NCI-H2107 treated with DMSO at 0.1 percent for 48 hours (cell line): ENCODE measurements around the gene PRR5.
A peak's percentile ranks its signal among the peaks of the same experiment; 100 is the strongest.

Experiments used
- DNase-seq: peaks from one replicate; lab custom pipeline; 2025; ENCODE audit not compliant: unreplicated experiment; lab: John Stamatoyannopoulos, UW

Gene PRR5

DNA sequence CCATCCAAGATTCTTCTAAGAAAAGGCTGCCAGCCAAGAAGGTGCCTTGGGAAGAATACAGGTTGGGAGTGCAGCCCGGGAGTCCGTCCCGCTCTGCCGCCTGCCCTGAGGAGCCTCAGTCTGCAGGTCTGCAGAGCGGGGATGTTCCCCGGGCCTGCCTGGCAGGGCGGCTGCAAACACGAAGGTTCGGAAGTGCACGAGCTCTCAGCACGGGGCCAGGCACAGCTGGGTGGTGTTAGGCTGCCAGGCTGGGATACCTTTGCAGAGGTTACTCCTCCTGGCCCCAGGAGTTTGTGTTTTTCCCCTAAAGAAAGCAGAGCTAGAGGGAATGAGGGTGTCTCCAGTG, 9.4 kb upstream of the PRR5 start:
- DNase-seq = no peak

DNA sequence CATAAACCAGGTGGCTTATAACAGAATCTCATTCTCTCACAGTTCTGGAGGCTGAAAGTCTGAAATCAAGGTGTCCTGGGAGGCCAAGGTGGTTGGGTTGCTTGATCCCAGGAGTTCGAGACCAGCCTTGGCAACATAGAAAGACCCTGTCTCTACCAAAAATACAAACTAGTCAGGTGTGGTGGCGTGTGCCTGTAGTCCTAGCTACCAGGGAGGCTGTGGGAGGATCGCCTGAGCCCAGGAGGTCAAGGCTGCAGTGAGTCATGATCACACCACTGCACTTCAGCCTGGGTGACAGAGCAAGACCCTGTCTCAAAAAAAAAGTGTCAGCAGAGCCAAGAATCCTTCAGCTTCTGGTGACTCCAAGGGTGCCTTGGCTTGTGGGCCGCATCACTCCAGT, 8.9 kb upstream of the PRR5 start:
- no peak for DNase-seq

DNA sequence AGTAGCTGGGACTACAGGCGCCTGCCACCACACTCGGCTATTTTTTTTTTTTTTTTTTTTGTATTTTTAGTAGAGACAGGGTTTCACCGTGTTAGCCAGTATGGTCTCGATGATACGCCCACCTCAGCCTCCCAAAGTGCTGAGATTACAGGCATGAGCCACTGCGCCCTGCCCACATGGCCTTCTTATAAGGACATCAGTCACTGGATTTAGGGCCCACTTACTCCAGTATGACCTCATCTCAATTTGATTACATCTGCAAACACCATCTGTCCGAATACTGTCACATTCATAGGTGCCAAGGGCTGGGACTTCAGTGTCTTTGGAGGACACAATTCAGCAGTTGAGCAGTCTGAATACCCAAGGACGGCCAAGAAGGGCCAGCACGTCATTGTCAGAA, 8.2 kb upstream of the PRR5 start:
- no peak for DNase-seq

DNA sequence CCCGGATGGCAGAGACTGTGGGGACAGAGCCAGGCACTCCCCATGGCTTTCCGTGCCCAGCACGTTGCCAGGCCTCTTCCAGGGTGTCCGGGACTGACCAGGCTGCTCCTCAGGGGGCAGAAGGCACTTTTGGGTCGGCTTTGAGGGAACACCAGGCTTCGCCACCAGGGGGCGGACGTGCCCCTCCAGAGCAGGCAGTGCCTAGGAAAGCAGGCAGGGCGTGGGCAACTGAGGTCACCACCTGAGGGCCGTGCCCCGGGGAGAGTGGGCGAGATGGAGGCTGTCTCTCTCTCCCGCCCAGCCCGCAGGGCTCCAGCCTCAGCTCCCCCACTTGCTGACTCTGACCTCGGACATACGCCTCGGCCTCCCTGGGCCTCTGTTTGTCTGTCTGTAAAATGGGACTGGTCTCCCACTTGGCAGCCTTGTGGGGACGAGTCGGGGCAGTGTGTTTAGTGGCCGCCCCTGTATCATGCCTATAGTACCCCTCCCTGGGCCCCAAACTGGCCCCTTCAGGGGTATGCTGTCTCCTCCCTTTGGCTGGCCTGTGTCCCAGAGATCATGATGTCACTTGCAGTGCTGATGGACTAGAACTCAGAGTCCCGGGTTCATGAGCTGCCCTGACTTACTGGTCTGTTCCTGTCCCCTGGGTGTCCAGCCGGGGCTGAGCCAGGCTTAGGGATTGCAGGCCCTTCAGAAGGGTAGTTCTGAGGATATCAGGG, 4.4 kb upstream of the PRR5 start:
- no peak for DNase-seq

DNA sequence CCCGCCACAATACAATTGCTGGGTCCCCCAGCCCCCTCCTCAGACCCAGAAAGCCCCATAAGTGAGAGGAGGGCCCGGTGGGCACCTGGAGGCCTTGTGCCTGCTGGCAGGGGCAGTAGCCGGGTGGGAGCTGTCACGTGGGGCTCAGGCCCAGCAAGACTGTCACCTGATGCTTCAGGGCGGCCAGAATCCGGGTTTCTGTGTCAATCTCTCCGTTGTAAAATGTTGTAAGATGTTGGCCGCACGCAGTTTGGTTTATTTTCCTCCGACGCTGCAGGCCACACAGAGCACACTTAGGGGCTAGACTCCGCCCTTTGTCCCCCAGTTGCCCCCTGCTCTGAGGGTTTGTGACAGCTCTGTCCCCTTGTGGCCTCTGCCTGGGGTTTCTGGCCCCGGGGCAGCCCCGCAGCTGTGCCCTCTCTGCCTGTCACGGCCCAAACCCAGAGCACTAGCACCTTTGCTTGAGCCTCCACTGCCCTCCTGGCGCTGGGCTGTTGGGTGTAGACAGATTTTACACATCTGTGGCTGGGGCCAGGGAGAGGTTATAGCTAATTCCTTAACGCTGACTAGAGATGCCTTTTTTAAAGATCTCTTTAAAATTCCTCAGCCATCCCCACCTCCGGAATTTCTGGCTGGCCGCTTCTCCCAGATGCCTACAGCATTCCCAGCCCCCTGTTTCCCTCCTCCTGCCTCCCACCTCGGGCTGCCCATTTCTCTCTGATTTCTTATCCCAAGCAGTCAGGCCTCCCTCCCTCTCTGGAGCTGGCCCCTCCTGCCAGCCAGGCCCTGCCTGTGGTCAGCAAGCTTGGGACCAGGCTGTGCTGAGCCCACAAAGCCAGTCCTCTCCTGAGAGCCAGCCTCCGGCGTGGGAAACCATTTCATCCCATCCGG, 3.2 kb upstream of the PRR5 start:
- DNase-seq = no peak

DNA sequence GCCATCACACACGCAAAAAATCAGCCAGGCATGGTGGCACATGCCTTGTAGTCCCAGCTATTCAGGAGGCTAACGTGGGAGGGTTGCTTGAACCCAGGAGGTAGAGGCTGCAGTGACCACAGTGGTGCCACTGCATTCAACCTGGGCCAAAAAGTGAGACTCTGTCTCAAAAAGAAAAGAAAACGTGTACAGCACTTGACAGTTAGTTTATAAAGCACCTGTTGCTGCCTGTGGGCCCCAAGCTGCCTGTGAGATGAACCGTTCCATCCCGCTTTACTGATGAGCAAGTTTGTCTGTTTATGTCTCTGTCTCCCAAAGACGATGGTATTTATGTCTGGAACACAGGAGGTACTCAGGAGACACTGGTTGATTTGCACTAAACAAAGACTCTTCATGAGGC, 1.5 kb upstream of the PRR5 start:
- no peak for DNase-seq

DNA sequence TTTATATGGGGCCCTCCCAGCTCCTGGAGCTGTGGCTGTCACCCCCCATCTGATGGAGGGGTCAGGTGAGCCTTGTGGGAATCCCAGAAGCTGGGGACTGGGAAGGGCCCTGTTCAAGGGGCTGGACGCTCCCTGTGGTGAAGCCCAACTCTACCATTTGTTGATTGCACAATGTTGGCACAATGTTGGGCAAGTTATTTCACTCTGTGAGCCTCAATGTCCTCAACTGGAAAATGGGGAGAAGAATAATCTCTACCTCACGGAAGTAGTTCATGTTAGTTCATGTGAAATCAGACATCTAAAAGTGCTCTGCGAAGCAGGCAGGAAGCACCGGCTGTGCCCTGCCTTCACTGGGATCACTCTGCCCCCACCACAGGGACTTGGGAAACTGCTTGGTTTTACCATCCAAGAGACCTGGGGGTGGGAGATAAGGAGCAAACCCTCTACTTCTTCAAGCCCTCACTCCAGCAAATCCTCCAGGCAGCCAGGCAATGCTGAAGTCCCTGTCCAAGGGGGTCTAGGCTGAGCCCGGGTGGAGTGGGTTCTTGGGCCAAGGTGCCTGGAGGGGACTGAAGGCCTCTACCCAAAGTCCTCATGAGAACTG, 715 bp upstream of the PRR5 start:
- no peak for DNase-seq

DNA sequence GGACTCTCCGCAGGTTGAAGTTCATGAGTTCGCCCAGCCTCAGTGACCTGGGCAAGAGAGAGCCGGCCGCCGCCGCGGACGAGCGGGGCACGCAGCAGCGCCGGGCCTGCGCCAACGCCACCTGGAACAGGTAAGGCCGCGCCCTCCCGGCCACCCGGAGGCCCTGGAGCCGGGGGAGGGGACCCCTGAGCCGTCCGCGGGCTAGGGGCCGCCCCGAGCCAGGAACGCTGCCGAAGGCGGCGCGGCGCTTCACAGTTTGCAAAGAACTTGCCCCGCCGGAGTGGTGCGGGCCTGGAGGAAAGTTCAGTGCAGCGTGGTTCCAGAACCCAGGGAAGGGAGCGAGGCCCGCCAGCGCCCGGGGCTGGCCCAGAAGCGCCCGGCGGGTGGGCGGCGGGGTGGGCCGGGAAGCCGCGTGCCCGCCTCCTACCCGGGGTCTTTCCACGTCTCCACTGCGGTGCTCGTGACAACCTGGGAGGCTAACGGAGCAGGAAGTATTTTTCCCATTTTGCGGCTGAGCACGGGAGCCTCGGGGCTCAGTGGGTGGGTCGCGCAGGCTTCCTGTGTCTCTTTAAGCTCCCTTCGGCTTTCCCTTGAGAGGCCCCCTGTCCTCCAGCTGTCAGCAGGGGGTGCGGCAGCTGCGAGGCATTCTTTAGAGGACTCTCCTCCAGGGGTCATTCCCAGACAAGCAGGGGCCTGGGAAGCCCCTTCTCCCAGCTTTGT, 635 bp downstream of the PRR5 start:
- no peak for DNase-seq

DNA sequence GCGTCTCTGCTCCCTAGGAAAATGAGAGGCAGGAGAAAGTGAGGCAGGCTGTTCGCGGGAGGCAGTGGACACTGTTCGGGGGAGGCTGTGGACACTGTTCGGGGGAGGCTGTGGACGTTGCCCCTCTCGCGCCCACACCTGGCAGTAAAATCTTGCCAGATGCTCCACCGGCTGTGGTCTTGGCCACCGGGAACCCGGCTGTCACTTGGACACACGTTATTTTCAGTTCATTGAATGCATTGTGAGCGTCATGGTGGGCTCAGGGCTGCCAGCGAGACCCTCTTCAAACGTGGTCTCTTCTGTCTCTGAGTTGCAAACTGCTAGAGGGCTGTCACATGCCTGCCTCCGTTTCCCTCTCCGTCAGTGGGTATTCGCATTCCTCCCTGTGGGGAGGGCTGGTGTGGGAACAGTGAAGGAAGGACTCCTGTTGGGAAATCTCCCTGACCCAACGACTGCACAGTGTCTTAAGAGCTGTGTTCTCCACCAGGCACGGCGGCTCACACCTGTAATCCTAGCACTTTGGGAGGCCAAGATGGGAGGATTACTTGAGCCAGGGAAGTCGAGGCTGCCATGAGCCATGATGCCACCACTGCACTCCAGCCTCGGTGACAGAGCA, 1.4 kb downstream of the PRR5 start:
- DNase-seq = no peak

DNA sequence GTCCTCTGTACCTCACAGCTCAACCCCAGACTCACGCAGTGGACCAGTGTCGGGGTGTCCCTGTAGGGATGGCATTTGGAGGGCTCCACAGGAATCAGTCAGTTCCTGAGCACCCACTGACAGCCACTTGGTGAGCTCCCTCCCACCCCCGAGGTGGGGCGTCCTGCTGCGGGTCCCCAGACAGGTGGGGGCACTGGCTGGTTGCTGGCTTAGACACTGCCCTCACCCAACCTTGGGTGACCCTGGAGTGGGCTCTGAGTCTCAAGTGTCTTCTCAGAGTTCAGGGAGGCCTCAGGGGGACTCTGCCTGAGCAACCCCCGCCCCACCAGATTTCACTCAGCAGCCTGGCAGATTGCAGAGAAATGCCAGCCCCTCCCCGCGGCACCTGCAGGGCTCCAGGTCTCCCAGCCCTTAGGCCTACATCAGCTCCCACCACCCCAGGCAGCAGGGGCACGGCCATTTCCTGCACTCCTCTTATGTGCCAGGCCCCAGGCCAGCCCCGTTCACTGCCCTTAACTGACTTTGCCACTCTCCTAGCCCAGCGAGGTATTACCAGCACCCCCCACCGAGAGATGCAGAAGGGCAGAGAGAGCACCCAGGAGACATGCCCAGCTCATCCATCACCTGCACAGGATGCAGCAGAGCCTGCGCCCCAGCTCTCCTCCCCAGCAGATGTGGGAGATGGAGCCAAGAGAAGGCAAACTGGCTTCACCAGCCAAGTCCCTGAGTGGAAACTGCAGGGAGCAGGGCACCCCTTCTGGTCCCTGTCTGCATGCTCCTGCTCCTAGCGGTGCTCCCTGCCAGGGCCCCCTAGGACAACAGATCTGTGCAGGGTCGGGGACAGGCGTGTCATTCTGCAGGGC, 2.4 kb downstream of the PRR5 start:
- no peak for DNase-seq

DNA sequence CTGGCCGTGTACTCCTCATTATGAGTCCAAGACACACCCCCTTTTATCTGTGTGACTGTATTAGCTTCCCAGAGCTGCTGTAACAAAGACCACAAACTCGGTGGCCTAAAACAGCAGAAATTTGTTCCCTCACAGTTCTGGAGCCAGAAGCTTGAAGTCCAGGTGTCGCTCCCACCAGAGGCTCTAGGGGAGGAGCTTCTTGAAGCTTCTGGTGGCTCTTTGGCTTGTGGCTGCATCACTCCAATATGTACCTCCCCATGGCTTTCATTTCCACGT, 3.0 kb downstream of the PRR5 start:
- DNase-seq = no peak

DNA sequence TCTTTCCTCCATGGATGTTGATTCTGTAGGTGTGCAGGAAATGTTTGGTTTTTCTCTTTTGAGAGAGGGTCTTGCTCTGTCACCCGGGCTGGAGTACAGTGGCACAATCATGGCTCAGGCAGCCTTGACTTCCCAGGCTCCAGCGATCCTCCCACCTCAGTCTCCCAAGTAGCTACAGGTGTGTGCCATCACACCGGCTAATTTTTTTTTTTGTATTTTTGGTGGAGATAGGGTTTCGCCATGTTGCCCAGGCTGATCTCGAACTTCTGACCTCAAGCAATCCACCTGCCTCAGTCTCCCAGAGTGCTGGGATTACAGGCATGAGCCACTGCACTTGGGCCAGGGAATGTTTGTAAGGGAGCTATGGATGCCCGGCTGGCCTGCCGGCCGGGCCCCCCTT, 4.5 kb downstream of the PRR5 start:
- no peak for DNase-seq

DNA sequence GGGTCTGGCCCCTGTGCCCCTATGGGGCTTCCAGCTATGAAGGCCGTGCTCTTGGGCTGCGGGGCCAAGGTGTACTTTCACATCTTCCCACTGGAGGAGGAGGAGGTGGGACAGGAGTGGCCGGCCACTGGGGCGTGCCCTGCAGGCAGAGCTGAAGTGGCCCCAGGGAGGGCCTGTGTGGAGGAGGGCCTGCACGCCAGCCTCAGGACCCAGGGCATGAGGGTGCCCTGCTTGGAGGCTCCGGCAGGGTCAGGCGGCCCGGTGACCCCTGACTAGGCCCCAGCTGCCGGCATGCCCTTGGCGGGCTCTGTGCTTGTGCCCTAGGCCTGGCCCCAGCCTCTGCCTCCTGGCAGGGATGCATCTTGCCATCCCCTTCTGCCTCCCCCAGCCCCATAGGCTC, 5.2 kb downstream of the PRR5 start:
- DNase-seq = no peak

DNA sequence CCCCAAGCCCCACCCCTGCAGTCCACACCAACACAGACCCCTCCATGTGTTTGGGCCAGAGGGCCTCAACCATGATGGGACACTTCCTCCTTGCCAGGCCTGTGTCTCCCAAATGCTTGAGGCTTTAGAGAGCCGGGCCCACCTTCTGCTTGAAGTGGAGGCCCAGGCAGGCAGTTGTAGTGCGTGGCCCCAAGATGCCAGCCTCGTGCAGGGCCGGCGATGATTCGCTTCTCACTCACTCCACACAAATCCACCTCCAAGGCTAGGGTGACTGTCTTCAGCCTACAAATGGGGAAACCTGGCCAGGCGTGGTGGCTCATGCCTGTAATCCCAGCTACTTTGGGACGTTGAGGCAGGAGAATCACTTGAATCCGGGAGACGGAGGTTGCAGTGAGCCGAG, 5.7 kb downstream of the PRR5 start:
- DNase-seq = no peak

DNA sequence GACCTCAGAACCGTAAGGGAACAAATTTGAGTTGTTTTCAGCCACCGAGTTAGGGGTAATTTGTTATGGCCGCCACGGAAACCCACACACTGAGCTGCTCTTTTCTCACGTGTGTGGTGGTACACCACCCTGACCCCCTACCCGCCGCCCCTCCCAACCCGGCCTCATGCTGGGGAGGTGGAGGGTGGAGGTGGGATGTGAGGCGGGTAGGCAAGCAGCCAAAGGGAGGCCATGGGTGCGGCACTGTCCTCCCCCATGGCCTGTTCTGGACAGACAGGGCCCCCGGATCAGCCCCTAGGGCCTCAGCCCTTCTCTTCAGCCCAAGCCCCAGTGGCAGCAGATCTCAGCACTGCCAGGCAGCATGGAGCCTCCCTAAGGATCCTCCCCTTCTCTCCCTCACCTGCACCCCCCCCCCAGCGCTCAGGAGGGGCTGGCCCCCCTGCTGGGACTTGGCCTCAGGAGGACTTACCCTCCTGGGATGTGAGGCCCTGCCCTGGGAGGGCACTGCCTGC, 7.9 kb downstream of the PRR5 start:
- no peak for DNase-seq

DNA sequence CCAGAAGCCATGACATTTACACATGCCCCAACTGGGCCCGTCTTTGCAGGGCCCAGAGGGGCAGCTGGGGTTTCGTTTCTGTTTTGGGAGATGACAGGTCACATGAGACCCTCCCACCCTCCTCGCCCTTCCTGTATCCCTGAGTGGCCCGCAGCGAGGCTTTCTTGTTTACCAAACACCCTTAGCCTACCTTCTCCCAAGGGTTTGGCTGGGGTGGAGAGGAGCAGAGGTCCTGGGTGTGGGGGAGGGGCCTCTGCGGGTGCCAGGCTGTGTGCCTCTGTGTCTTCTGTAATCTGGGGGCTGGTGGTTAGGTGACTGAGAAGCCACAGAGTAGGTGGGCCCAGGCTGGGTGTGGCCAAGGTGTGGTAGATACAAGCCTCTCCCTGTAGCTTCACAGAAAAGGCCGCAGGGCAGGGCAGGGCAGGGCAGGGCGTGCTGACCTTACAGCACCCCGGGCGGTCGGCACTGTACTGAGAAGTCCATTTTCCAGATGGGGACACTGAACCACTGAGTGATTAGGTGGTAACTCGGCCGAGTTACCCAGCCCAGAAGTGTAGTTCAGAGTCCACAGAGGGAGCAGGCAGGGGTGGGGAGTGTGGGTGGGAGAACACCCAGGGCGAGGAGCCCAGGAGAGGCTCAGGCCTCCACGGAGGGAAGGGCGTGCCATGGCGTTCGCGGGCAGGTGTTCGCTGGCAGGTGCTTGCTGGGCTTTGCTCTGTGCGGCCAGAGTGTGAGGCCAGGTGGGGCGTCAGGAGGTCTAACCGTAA, 8.7 kb downstream of the PRR5 start:
- no peak for DNase-seq

DNA sequence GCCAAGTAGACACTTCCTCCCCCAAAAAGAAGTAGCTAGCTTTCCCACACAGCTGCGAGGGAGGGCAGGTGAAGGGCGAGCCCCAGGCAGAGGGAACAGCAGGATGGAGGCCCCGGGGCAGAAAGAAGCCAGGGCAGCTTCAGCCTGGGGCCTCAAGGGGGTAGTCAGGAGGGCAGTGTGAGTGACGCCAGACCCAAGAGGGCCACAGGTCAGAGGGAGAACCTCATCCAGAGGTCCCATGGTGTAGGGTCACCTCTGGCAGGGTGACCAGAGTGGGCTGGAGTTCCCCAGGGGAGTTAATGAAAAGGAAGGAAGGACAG, 9.2 kb downstream of the PRR5 start:
- DNase-seq = peak; percentile 39

DNA sequence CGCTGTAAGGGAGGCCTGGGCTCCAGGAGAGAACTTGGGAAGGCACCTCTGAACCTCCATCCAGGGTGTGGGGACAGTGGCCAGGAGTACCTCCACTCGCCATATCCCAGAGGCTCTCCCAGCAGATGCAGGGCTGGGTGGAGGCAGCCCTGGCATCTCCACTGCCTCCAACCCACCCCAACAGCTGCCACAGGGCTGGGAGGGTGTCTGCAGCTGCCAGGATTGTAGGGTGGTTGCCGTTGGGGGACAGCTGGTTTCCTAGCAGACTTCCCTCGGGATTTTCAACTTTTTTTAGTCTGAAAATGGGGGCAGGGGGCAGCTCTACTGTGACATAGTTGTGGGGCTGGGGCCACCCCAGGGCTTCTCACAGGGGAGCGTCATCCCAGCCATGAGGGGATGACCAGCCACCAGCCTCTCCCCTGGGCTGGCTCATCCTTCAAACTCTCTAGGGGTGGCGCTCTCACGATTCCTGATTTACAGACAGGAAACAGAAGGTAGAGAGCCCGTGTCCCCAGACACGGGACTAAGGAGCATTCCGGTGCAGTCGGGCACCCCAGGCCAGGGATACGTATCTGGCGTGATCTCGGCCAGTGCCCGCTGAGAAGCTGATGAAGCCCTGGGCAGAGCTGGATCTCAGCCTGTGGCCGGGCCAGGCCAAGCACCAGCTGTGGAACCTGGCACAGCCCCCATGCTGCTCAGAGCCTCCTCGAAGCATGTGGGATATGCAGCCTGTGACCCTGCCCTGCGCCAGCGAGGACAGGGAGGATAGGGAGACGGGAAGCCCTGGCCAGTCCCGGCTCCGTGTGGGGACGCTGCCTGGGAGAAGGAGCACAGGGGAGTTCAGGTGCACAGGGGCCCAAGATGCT, 9.9 kb downstream of the PRR5 start:
- DNase-seq = no peak

DNA sequence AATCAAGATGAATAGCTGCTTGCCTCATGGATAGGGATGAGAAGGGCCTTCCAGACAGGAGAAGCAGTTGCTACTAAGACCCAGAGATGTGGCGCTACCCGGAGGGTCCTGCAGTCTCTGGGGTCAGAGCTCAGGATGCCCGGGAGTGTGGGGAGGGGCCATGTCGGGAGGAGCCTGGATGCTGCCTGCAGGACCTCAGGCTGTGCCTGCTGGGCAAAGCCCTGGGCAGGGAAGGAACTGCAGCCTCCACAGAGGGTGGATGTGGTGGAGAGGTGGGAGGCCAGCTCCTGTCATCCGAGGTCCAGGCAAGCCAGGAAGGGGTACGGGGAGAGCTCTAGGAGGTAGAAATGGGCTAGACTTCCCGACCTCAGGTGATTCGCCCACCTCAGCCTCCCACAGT, 11.0 kb downstream of the PRR5 start:
- DNase-seq = no peak
